Stimulated activated CD8-positive, alpha-beta memory T cell treated with anti-CD3 and anti-CD28 coated beads, Interleukin-7, amount 100 ng/mL, for 24 hours (primary cell): Measurements from ENCODE around the gene SRSF2.
A peak's percentile ranks its signal among the peaks of the same experiment; 100 is the strongest.
"Not testable (repeated sequence)": the region's sequence is repeated elsewhere in the genome, so short reads cannot be mapped to it uniquely, and the experiment has no call there.

Experiments
- DNase-seq: peaks from one replicate; pipeline ENCODE4 v3.0.0-alpha.2; 2020; ENCODE audit warnings: low read depth

SRSF2 gene

DNA sequence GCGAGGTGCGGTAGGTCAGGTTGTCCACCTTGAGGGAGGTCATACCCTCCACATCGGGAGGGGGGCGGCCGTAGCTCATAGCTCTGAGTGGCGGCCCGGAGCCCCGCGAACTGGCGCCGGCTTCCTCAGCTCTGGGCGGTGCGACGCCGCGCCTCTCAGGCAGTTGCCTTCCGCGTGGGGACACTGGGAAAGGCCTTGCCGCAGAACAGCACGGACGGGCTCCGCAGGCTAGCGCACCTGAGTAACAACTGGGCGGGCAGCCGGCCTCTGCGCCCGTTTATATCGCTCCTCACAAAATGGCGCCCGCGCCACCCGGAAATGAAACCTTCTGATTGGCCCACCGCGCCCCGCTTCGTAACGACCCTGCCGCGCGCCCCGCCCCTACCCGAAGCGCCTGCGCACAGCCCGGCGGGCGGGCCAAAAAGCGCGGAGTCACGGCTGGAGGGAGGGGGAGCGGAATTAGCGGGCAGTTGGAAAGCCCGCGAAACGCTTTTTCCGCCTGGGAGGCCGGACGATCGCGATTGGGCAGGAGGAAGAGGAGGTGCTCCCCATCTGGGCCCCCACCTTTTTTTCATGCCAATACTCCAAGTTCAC is at the start of gene SRSF2:
Gene SRSF2, minus strand, starts transcription at position 250 of the 594 bp plus-strand sequence. Its CDS starts 171 bp downstream, at position 79.
- peak; percentile 92 for DNase-seq

- no peak for DNase-seq
These were observed 47.8 kb upstream of the SRSF2 start for GRCh38 chr17:76784926-76785325.

DNA sequence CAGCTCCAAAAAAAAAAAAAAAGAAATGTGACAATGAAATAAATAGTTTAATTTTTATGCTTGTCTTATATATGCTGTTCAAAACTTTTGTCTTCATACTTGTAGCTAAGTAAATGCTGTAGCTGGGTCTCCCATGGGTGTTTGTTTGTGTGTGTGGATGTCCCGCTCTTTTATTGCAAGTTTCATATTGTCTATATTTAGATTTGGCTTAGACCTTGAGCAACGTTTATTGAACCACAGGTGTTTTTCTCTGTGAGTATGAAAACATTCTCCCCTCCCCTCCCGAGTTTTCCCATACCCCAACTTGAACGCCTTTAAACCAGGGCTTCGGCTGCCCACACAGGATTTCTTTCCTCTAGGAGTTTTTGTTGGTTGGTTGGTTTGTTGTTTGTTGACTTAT is 46.0 kb upstream of the SRSF2 start:
- no peak for DNase-seq

GRCh38 chr17:76781056-76781982 is 44.2 kb upstream of the SRSF2 start:
- no peak for DNase-seq

GRCh38 chr17:76775021-76775600 is 38.0 kb upstream of the SRSF2 start:
- no peak for DNase-seq

- DNase-seq: peak; percentile 12
These were observed 35.9 kb upstream of the SRSF2 start for GRCh38 chr17:76772842-76773525.

DNA sequence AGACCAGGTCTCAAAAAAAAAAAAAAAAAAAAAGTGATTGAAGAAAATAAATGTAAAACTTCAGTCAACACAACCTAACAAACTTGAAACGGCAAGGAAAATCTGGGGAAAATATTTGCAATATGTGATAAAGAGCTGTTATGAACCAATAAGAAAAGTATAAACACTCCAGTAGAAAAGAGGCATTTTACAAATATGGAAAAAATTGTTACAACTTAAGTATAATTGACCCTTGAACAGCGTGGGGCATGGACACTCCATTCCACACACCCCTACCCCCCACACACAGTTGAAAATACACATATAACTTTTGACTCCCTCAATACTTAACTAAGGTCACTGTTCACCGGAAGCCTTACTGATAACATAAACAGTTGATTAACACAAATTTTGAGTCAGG is 21.4 kb upstream of the SRSF2 start:
- no peak for DNase-seq

GRCh38 chr17:76757256-76757655 is 20.1 kb upstream of the SRSF2 start:
- DNase-seq: no peak

DNA sequence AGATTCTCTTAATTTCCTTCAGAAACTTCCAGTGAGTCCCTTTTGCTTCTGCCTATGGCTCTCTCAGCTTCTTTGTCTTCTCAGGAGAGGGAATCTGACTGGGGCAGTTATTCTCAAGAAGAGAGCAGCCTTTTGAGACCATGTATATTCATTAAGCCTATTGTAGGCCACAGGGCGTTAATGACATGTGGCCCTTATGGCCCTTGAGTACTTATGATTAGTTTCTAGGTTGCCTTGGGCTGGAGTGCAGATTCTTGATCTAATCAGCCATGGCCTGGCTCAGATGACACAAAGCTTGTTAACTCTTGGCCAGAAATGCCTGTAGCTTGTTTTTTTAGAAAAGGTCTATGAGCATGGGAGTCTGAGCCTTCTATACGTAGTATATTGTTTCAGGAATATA is 18.2 kb upstream of the SRSF2 start:
- no peak for DNase-seq

- DNase-seq: no peak
These were observed 16.2 kb upstream of the SRSF2 start for GRCh38 chr17:76753061-76753961.

DNA sequence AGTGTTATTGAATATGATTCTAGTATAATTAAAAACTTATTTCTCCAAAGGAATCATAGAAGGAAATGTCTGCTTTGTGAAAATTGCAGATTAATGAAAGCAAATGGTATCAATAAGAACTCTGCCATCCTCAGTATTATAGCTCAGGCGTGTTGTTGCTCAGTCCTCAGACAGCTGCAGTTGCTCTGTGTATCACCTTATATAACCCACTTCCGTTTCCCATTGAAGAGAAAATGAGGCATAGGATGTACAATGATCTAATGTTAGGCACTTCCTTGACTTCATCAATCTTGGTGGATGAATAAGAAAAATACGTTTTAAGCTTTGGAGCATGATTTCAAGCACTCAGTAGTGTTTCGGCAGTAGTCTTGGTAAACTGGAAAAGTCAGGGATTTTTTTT is 14.9 kb upstream of the SRSF2 start:
- DNase-seq: no peak

- no peak for DNase-seq
These were observed 14.4 kb upstream of the SRSF2 start for GRCh38 chr17:76751416-76751993.

DNA sequence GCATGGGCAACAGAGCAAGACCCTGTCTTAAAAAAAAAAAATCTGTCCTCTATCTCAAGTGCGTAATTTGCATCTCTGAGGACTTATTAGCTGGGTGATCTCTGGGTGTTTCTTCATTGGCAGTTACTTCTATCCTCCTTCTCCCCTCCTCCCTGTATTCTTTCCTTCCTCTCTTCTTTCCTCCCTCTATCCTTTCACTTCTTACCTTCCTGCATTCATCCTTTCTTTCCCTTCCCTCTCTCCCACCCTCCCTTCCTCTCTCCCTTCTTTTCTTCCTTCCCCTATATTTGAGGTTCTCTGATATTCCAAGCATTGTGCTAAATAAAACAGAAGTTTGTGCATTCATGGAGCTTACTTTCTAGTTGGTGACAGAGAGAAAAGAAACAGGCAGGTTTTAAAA is 11.5 kb upstream of the SRSF2 start:
- no peak for DNase-seq

DNA sequence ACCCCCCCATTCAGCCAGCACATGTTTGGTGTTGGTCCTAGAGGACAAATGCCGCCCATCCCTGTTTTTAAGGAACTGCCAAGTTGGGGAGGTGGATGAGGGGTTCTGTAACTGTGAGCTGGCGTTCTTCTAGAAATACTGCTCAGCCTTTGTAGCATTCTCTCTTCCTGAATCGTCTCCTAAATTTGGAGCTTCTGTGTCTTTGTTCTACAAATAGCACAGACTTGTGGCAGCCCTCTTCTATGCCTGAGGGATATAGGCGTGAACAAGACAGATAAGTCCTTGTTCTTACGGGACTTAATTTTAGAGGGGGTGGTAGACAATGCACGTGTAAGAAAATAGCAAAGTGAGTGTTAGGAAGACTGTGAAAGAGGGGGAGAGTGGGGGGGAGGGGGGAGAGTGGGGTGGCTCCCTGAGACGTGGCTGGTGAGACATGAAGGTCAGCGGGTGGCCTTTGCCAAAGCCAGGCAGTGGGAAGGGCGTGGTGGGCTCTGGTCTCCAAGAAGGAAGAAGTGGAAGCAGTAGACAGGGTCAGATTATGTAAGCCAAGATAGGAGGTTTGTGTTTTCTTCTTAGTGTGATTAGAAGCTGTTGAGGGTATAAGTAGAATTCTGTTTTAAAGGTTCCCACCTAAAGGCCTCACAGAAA is 10.7 kb upstream of the SRSF2 start:
- no peak for DNase-seq

DNA sequence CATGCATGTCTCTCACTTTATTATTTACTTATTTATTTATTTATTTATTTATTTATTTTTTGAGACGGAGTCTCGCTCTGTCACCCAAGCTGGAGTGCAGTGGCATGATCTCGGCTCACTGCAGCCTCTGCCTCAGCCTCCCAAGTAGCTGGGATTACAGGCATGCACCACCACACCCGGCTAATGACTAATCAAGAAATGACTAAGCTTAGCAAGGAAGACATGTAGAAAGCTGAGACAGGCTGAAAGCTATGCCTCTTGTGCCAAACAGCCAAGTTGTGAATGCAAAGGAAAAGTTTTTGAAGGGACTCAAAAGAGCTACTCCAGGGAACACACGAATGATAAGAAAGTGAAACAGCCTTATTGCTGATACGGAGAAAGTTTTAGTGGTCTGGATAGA is 8.7 kb upstream of the SRSF2 start:
- DNase-seq: not testable (repeated sequence)

DNA sequence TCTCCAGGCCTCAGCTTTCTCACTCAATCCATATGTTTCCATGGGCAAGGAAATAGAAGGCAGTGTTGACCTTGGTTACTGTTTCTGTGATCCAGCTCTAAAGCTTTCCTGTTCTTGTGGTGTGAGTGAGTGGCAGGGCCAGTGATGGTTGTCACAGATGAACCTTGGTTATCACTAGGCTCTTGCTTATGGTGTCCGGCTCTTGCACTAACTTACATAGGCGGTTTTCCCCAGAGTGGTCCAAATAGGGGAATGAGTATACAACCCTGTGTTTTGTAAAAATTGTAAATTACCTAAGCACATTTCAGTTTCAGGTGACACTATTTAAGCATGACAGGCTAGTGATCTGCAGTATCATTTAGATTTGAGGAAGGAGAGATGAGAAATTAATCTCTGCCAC is 7.6 kb upstream of the SRSF2 start:
- DNase-seq: no peak

DNA sequence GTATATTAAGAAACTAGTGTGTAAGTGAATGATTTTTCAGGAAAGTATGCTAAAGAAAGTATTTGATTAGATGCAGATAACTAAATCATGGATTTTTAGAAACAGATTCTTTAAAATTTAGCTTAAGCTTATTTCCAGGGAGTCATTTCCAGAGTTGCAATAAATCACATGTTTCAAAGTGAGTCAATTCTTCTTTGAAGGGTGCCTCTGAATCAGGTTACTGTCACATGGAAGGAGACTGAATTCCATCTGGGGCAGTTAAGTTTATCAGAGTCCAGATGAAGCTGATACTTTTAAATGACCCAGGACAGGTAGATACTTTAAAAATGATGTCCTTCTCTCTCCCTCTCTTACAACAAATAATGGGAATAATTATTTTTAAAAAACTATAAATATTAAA is 5.8 kb upstream of the SRSF2 start:
- DNase-seq: no peak

DNA sequence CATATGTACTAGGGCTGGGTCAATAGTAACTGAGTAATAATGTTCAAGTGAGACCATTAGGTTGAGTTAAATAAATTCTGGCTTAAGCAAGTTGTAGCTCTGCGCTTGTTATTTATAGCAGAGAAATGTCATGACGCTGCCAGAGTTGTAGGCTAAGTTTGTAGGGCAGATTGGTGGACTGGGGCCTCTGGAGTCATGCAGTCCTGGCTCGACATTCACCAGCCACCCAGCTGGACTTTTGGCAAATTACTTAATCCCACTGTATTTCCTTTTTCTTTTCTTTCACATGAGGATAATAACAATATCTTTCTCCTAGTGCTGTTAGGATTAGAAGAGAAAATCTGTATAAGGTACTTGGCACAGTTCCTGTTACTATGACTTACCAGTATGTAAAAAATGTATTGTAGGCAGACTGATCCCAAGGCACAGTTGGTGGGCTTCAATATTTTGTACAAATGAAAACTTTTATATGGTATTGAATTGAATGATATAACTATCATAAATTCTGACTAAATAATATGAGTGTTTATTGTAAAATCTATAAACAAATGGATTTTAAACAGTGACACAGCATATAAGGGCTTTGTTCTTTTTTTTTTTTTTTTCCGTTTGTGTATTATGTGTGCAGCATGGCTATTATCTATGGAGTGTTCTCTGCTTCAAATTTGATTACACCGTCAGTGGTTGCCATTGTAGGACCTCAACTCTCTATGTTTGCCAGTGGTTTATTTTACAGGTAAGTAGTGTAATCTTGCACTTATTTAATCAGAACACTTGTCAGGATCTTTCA is 3.4 kb upstream of the SRSF2 start:
- DNase-seq: no peak

DNA sequence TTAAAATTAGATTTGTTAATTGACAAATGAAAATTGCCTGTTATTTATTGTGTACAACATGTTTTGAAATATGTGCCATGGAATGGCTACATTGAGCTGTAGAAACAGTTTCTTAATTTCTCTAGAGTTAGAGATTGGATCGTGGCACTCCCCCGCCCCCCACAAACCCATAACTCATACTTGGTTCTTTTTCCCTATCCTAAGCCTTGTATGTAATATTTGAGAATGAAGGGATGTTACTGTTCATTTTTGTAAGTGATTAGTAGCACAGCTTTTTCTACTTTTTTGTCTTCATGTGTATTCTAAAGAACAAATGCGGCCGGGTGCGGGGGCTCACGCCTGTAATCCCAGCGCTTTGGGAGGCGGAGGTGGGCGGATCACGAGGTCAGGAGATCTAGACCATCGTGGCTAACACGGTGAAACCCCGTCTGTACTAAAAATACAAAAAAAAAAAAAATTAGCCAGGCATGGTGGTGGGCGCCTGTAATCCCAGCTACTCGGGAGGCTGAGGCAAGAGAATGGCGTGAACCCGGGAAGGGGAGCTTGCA is 2.5 kb upstream of the SRSF2 start:
- DNase-seq: not testable (repeated sequence)

DNA sequence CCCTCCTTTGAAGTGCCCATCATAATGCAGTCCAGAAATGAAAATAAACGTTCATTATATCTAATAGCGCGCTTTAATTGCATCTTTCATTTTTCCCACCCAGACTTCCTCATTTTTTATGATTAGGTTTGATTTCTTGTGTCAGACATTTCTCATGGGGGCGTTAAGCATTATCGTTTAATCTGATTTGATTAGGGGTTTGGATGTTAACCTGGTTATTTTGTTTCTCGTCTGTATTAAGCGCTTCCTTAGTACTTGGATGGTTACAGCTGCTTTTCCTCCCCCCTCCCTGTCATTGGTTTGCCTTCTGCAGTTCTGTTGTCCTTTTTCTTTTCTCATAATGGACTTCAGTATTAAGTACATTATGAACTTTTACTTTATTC is 1.3 kb upstream of the SRSF2 start:
- DNase-seq: no peak
